Activated CD4-positive, CD25-positive, alpha-beta regulatory T cell (primary cell): ENCODE data around the gene INS.
A peak's percentile ranks its signal among the peaks of the same experiment; 100 is the strongest.
"Not testable (repeated sequence)": the region's sequence is repeated elsewhere in the genome, so short reads cannot be mapped to it uniquely, and the experiment has no call there.

Source experiments
- DNase-seq, 4 experiments: peaks; one replicate each; lab custom pipeline; 2025; lab: John Stamatoyannopoulos, UW

The INS gene

DNA sequence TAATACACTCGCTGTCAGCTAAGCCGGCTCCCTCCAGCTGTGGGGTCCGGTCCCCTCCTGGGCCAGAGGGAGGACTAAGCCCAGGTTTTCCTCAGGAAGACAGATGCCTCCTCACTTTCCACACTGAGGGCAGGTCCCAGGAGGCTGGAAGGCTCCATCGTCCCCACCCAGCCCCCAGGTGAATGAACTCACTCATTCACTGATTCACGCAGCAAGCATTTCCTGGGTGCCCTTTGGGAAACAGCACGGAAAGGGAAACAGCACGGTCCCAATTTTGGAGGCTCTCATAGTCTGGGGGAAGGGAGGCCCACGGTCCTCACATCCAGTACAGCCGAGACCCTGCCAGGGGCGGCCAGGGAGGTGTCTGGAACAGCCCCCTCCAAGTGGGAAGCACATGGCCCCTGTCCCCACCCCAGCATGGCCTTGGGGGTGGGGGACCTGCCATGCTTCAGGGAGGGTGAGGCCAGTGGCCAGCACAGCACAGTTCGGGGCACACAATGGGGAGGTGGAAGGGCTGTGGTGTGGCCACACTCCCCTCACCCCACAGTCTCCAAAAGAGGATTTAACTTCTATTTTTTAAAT, 19.9 kb upstream of the INS start:
- DNase-seq: no peak

- DNase-seq: no peak
These were observed 19.3 kb upstream of the INS start for GRCh38 chr11:2180347-2180746.

DNA sequence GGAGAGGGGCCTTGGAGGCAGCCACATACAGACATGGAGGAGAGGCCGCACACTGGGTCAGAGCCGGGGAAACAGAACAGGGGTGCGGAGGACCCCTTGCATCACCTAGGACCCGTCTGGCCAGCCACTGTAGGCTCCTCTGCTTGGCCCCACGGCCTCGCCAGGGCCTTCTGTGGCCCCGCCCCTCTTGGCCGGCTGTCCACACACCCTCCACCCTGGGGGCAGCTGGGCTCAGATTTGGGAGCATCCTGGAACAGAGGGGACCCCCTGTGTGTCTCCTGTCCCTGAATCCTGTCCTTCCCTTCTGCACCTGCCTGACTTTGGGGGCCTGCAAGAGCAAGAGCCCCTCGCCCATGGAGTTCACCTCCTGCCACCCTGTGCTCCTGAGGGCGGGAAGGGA, 18.5 kb upstream of the INS start:
- no peak for DNase-seq

GRCh38 chr11:2178906-2179494, 18.0 kb upstream of the INS start:
- DNase-seq: no peak

- not testable (repeated sequence) for DNase-seq
These were observed 17.2 kb upstream of the INS start for GRCh38 chr11:2178055-2178773.

DNA sequence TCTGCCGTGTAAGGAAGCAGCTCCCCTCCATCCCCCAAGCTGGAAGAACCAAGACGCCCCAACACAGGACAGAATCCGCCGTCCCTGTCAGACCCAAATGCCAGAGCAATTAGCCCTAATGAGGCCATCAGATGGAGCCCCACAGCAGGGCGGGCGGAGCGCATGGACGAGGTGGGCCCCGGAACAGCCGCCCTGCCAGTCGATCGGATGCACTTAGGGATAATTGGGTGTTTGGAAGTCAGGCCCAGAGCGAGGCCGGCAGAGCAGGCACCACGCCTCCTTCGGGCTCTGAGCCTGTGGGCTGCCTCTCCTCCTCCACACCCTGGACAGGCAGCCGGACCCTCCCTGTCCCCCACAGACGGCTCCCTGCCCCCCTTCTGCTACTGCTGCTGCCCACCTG, 16.1 kb upstream of the INS start:
- DNase-seq: no peak

DNA sequence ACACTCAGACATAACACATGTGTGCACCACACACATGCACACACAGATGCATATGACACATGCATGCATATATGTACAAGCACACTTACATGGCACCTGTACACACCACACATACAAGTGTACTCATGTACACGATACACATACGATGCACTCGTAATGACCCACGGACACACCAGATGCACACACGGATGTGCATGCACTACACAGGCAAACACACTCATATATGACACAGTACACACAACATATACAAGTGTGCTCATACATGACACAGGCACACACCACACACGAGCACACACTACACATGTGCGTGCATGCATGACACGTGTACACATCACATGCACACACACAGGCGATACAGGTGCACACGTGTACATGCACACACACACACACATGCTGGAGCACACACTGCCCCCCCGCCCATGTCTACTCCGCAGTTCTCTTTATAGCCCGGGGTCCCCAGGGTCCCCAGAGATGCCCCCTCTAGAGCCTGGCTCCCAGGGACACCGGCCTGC, 15.4 kb upstream of the INS start:
- DNase-seq: no peak

GRCh38 chr11:2175659-2176058, 14.7 kb upstream of the INS start:
- DNase-seq: no peak

GRCh38 chr11:2174361-2174760, 13.4 kb upstream of the INS start:
- no peak for DNase-seq

- DNase-seq: no peak
These were observed 12.8 kb upstream of the INS start for GRCh38 chr11:2173761-2174160.

DNA sequence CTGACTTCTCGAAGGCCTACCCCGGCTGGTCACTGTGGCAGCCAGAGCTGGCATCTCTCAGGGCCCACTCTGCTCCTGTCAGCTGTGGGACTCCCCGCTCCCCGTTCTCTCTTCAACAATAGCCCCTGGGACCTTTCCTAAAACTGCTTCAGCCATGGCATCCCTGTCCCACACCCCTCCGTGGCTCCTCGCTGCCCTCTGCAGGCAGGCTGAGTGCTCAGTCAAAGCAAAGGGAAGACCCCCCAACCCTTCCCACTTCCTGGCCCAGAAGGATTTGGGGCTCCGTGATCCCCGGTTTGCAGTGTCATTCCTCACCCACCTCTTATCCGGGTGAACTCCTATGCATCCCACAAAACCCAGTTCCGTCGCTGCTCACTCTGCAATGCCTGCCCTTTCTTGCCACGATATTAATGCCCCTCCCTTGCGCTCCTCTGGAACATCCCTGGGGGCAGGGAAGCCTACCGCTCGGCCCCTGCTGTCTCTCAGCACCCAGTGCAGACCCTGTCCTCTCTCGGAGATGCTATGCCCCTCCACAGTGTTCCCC, 12.2 kb upstream of the INS start:
- no peak for DNase-seq

DNA sequence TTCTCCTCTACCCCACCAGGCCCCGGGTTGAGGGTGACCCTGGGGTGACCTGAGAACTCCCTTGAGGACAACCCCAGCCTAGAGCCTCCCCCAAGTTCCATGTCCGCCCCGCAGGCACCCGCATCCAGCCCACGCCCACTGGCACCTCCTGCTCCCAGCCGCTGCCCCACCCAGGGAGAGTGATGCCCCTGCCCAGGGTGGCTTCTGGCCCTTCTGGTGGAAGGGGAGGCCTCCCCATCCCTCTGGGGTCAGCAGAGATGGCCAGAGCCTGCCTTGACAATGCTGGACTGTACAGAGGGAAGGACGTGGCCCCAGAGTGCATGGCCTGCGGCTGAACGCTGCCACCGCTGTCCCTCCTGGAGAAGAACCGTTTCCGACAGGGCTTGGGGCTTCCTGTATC, 11.7 kb upstream of the INS start:
- DNase-seq: no peak

DNA sequence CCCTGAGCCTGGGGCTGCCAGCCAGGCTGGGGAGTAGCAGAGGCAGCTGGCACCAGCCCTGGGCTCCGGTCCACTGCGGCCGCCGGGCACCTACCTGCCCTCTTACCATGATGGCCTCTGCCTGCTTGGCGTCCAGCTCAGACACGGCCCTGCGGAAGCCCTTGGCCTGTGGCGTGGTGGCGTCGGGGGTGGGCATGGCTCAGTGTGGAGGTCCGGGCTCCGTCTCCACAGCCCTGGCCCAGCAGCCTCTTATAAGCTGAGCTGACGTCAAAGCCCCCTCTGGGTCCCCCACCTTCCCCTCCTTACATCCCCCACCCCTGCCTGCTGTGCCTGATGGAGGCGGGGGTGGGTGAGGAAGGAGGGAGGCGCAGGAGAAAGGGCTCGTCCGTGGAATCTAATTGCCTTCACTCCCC, 10.6 kb upstream of the INS start, which contains the start of gene TH:
TH (minus strand) TSS at position 225 of the 413 bp plus-strand sequence; CDS start at position 196, 29 bp downstream.
- DNase-seq: no peak

GRCh38 chr11:2169626-2170570, 8.9 kb upstream of the INS start:
- DNase-seq: no peak

DNA sequence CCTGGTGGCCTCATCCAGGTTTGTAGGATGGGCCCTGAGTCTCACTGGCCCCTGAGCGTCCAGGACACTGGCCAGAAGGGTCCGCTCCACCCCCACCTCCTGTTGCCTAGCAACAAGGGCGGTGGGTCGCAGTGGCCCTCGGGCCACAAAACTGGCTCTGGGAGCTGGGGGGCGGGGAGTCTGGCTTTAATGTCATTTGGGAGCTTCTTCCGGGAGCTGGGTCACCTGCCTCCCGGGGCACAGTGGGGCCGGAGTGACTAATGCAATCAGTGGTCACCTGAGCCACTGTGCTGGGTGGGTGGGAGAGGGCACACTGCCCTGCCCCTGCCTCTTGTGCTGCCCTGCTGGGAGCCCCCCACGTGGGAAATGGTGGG, 8.0 kb upstream of the INS start:
- no peak for DNase-seq

DNA sequence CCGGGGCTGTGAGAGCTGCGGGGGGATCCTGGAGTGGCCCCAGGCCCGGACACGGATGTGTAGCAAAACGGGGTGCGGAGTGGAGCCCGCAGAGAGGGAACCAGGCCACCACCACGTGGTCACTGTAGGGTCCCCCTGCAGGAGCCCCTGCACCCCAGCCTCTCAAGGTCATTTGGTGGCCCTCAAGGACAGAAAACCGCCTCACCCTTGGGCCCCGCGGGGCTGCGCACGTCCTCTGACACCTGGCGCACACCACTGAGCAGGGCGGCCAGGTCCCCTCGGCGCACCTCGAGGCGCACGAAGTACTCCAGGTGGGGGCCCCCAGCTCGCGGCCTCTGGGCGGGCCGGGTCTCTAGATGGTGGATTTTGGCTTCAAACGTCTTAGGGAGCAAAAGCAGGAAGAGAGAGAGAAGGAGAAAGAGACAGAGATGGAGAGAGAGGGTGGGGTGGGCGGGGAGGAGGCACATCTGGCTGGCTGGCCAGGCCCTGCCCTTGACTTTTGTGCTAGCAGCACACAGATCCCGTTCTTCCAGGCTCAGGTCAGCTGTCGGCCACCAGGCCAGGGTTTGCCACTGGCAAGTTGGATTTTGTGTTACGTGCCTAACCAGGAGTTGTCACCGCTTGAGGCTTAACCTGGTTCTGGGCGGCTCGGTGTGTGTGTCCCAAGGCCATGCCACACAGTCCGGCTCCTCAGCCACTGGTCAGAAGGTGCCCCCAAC, 7.4 kb upstream of the INS start:
- no peak for DNase-seq

- no peak for DNase-seq
These were observed 6.4 kb upstream of the INS start for GRCh38 chr11:2167141-2168045.

- DNase-seq: peak in 1 of 4 experiments; percentile 9
These were observed 5.3 kb upstream of the INS start for GRCh38 chr11:2166091-2166851.

DNA sequence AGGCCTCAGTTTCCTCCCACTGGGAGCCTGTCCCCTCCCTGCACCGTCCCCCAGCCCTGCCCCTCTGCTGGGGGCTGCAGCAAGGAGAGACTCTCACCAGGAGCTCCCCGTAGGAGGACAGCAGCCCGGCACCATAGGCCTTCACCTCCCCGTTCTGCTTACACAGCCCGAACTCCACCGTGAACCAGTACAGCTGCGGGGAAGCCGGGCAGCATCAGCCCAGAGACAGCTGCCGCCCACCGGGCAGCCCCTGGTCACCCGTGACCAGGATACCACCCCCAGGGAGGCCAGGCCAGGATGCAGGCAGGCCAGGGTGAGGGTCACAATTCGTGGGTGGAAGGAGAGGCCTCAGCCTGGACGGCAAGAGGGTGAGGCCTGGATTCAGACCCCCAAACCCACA, 4.6 kb upstream of the INS start:
- no peak for DNase-seq
